Measurements from ENCODE around the gene HERC6. TPM values are rescaled to one million over a fixed set of nuclear protein-coding genes. Genes with fewer than 3 reads are reported as not detected.
"Not testable (repeated sequence)": the region's sequence is repeated elsewhere in the genome, so short reads cannot be mapped to it uniquely, and the experiment has no call there.

HERC6 gene
- total RNA-seq = 10 to 100 TPM; 42.8 to 43.6 TPM

- peaks cover 25% of the 10 kb centered on the region for H3K9me3 Mint-ChIP-seq
- H3K4me1 Mint-ChIP-seq = peaks cover 58% of the 10 kb centered on the region
- no peaks in the 10 kb centered on the region for H3K27me3 Mint-ChIP-seq
- peaks cover 44% of the 10 kb centered on the region for H3K36me3 Mint-ChIP-seq (ENCODE audit: low read depth)
- CTCF ChIA-PET = interaction anchor here (0.6 to 2.0 kb wide), 18 partner anchors 8 to 915 kb away, joined by 3 to 7 read pairs (median 3); partner anchors contain the start of gene HERC5
- peak within 1 kb of the TSS; percentile 97 for H3K27ac Mint-ChIP-seq
- POLR2A ChIA-PET = interaction anchor here (1.4 kb wide), 1 partner anchor 78 kb away, joined by 6 read pairs; the partner anchor contains the start of gene HERC5
- DNase-seq = peak; percentile 92
- peak within 1 kb of the TSS; percentile 92 for H3K4me3 Mint-ChIP-seq
Observed at GRCh38 chr4:88378691-88379559, at the start of gene HERC6. HERC6 (plus strand) TSS chr4:88378852; CDS start chr4:88378922, 70 bp downstream.

GRCh38 chr4:88333741-88334405, 44.8 kb upstream of the HERC6 start:
- Mint-ChIP-seq H3K36me3 (ENCODE audit: low read depth) (no peaks in the 10 kb centered on the region), H3K27ac (no peak overlapping the region), H3K27me3 (peaks cover 11% of the 10 kb centered on the region), H3K4me3 (no peak overlapping the region), H3K9me3 (peaks cover 2% of the 10 kb centered on the region), H3K4me1 (peaks cover 19% of the 10 kb centered on the region)
- ChIA-PET POLR2A (no interaction called here), CTCF (interaction anchor here (1.2 to 2.8 kb wide), 3 partner anchors 11 to 16 kb away, joined by 3 to 11 read pairs (median 5); no protein-coding TSS in a partner anchor)
- no peak for DNase-seq

- Mint-ChIP-seq H3K36me3 (ENCODE audit: low read depth) (no peaks in the 10 kb centered on the region), H3K9me3 (peaks cover 2% of the 10 kb centered on the region), H3K4me3 (no peak overlapping the region), H3K4me1 (peaks cover 19% of the 10 kb centered on the region), H3K27ac (no peak overlapping the region), H3K27me3 (peaks cover 11% of the 10 kb centered on the region)
- no peak for DNase-seq
- ChIA-PET CTCF (interaction anchor here (1.0 to 2.8 kb wide), 5 partner anchors 10 to 23 kb away, joined by 3 to 11 read pairs (median 5); no protein-coding TSS in a partner anchor), POLR2A (no interaction called here)
Observed at GRCh38 chr4:88335092-88335665, 43.5 kb upstream of the HERC6 start.

GRCh38 chr4:88341227-88342192, 37.1 kb upstream of the HERC6 start:
- CTCF ChIA-PET = interaction anchor here (0.9 to 2.4 kb wide), 6 partner anchors 10 to 113 kb away, joined by 3 to 14 read pairs (median 4); no protein-coding TSS in a partner anchor
- no peaks in the 10 kb centered on the region for H3K36me3 Mint-ChIP-seq (ENCODE audit: low read depth)
- H3K9me3 Mint-ChIP-seq = no peaks in the 10 kb centered on the region
- POLR2A ChIA-PET = interaction anchor here (0.5 to 0.6 kb wide), 2 partner anchors 16 to 58 kb away, joined by 3 read pairs; no protein-coding TSS in a partner anchor
- H3K4me1 Mint-ChIP-seq = no peaks in the 10 kb centered on the region
- H3K27me3 Mint-ChIP-seq = no peaks in the 10 kb centered on the region
- no peak overlapping the region for H3K27ac Mint-ChIP-seq
- DNase-seq = no peak
- H3K4me3 Mint-ChIP-seq = no peak overlapping the region

- H3K27ac Mint-ChIP-seq; H3K4me3 Mint-ChIP-seq; H3K27me3 Mint-ChIP-seq; H3K4me1 Mint-ChIP-seq; H3K9me3 Mint-ChIP-seq; DNase-seq; H3K36me3 Mint-ChIP-seq (ENCODE audit: low read depth); CTCF ChIA-PET; POLR2A ChIA-PET: not testable (repeated sequence)
Observed at GRCh38 chr4:88346902-88347301, 31.8 kb upstream of the HERC6 start.

GRCh38 chr4:88348761-88349160, 29.9 kb upstream of the HERC6 start:
- DNase-seq; POLR2A ChIA-PET; H3K4me1 Mint-ChIP-seq; H3K4me3 Mint-ChIP-seq; H3K27me3 Mint-ChIP-seq; H3K27ac Mint-ChIP-seq; H3K36me3 Mint-ChIP-seq (ENCODE audit: low read depth): not testable (repeated sequence)
- peaks cover 12% of the 10 kb centered on the region for H3K9me3 Mint-ChIP-seq
- CTCF ChIA-PET = interaction anchor here (1.2 kb wide), 1 partner anchor 28 kb away, joined by 3 read pairs; no protein-coding TSS in a partner anchor

GRCh38 chr4:88350786-88351185, 27.9 kb upstream of the HERC6 start:
- Mint-ChIP-seq H3K27ac (no peak overlapping the region), H3K4me1 (no peaks in the 10 kb centered on the region), H3K9me3 (peaks cover 12% of the 10 kb centered on the region), H3K36me3 (ENCODE audit: low read depth) (no peaks in the 10 kb centered on the region), H3K27me3 (no peaks in the 10 kb centered on the region), H3K4me3 (no peak overlapping the region)
- POLR2A ChIA-PET = no interaction called here
- CTCF ChIA-PET = interaction anchor here (0.5 to 1.2 kb wide), 2 partner anchors 10 to 62 kb away, joined by 3 to 4 read pairs; no protein-coding TSS in a partner anchor
- no peak for DNase-seq

GRCh38 chr4:88352062-88352740, 26.5 kb upstream of the HERC6 start:
- no peak overlapping the region for H3K27ac Mint-ChIP-seq
- H3K4me1 Mint-ChIP-seq = no peaks in the 10 kb centered on the region
- H3K36me3 Mint-ChIP-seq (ENCODE audit: low read depth) = no peaks in the 10 kb centered on the region
- ChIA-PET POLR2A (no interaction called here), CTCF (interaction anchor here (2.2 kb wide), 1 partner anchor 26 kb away, joined by 6 read pairs; the partner anchor contains the start of gene HERC6)
- no peak for DNase-seq
- H3K27me3 Mint-ChIP-seq = no peaks in the 10 kb centered on the region
- no peak overlapping the region for H3K4me3 Mint-ChIP-seq
- H3K9me3 Mint-ChIP-seq = peaks cover 12% of the 10 kb centered on the region

GRCh38 chr4:88353324-88353723, 25.3 kb upstream of the HERC6 start:
- Mint-ChIP-seq H3K4me3 (no peak overlapping the region), H3K4me1 (no peaks in the 10 kb centered on the region), H3K9me3 (peaks cover 12% of the 10 kb centered on the region), H3K36me3 (ENCODE audit: low read depth) (no peaks in the 10 kb centered on the region), H3K27me3 (no peaks in the 10 kb centered on the region), H3K27ac (no peak overlapping the region)
- ChIA-PET CTCF (interaction anchor here (2.2 kb wide), 1 partner anchor 25 kb away, joined by 6 read pairs; the partner anchor contains the start of gene HERC6), POLR2A (no interaction called here)
- no peak for DNase-seq

- Mint-ChIP-seq H3K27me3 (no peaks in the 10 kb centered on the region), H3K9me3 (peaks cover 18% of the 10 kb centered on the region), H3K4me1 (no peaks in the 10 kb centered on the region), H3K4me3 (no peak overlapping the region), H3K36me3 (ENCODE audit: low read depth) (no peaks in the 10 kb centered on the region), H3K27ac (no peak overlapping the region)
- CTCF ChIA-PET = interaction anchor here (0.6 to 0.8 kb wide), 2 partner anchors 57 to 112 kb away, joined by 3 read pairs; no protein-coding TSS in a partner anchor
- POLR2A ChIA-PET = no interaction called here
- DNase-seq = no peak
Observed at GRCh38 chr4:88356771-88357170, 21.9 kb upstream of the HERC6 start.

- H3K27ac Mint-ChIP-seq = no peak overlapping the region
- POLR2A ChIA-PET = no interaction called here
- no peaks in the 10 kb centered on the region for H3K36me3 Mint-ChIP-seq (ENCODE audit: low read depth)
- H3K4me3 Mint-ChIP-seq = no peak overlapping the region
- H3K27me3 Mint-ChIP-seq = no peaks in the 10 kb centered on the region
- no peaks in the 10 kb centered on the region for H3K4me1 Mint-ChIP-seq
- no peak for DNase-seq
- CTCF ChIA-PET = interaction anchor here (0.6 kb wide), 1 partner anchor 112 kb away, joined by 3 read pairs; no protein-coding TSS in a partner anchor
- peaks cover 15% of the 10 kb centered on the region for H3K9me3 Mint-ChIP-seq
Observed at GRCh38 chr4:88357262-88357661, 21.4 kb upstream of the HERC6 start.
